ENCODE measurements around the gene RFFL. TPM values are rescaled to one million over a fixed set of nuclear protein-coding genes. Genes with fewer than 3 reads are reported as not detected.

The RFFL gene
- total RNA-seq, 1 experiment from 2014 or later: 40.3 TPM

- no peaks in the 10 kb centered on the region for H4K20me1 ChIP-seq (ENCODE audit: insufficient read depth)
- no TSS peak for BruUV-seq (replicated peaks)
- H3K4me3 ChIP-seq (replicated peaks in 1 of 2; ENCODE audit: low read depth in 1 of 2, low read length in 2 of 2): peak overlapping the region; percentile 68 to 93
- H3K27ac ChIP-seq (ENCODE audit: low read depth, low read length): peak overlapping the region; percentile 96
- ATAC-seq (peak; percentile 77), DNase-seq (ENCODE audit: low read depth, low spot score) (peak; percentile 57)
- H3K4me1 ChIP-seq (ENCODE audit: control insufficient read depth in 1 of 2, insufficient read depth in 2 of 2, low read length in 2 of 2): peaks cover 36 to 54% of the 10 kb centered on the region in 2 experiments
- RAD21 ChIA-PET (ENCODE audit: low non-redundant PET in 1 of 2, low total read pairs in 2 of 2, uncharacterized antibody in 2 of 2, unreplicated experiment in 2 of 2): interaction anchor here in 1 of 2 experiments (0.7 kb wide), 1 partner anchor 99 kb away, joined by 3 read pairs; no protein-coding TSS in a partner anchor
- CTCF ChIA-PET: interaction anchor here (1.1 to 1.6 kb wide), 7 partner anchors 9 to 136 kb away, joined by 3 to 13 read pairs (median 5); partner anchors contain the start of genes RAD51D and RFFL
- no peaks in the 10 kb centered on the region for H3K27me3 ChIP-seq (ENCODE audit: insufficient read depth, low read length)
- H3K4me2 ChIP-seq (ENCODE audit: low read length): peak overlapping the region; percentile 89
- POLR2A ChIA-PET: interaction anchor here (1.4 kb wide), 1 partner anchor 26 kb away, joined by 4 read pairs; the partner anchor contains the start of gene RFFL
- intact Hi-C loops (cut with micrococcal nuclease): loop anchor here (1.0 to 2.0 kb wide), 2 partner anchors 26 to 91 kb away; partner anchors contain the start of gene RFFL
- H3K9me3 ChIP-seq (ENCODE audit: control insufficient read depth in 1 of 2, insufficient read depth in 1 of 2, low read depth in 1 of 2, low read length in 2 of 2): no peaks in the 10 kb centered on the region
- no peak overlapping the region for H2AFZ ChIP-seq (ENCODE audit: low read depth, low read length, poor library complexity, severe bottlenecking)
- peak overlapping the region; percentile 85 for H3K9ac ChIP-seq (ENCODE audit: low read length)
- TF ChIP-seq CTCF (IDR thresholded peaks at IDR 0.05 in 2 of 3, conservative IDR thresholded peaks at IDR 0.05 in 1 of 3; ENCODE audit: borderline replicate concordance in 1 of 3, insufficient read depth in 1 of 3, low read depth in 2 of 3, low read length in 2 of 3) (peak; percentile 56 to 82 (median 81)), POLR2AphosphoS5 (IDR thresholded peaks at IDR 0.05; ENCODE audit: low read depth, low read length) (no peak; the same call in 1 of the 2 replicates), ZFX (IDR thresholded peaks at IDR 0.05) (peak; percentile 41), RAD21 (IDR thresholded peaks at IDR 0.05; ENCODE audit: low read depth) (peak; percentile 61), TCF7L2 (IDR thresholded peaks at IDR 0.05; ENCODE audit: borderline replicate concordance, extremely low read depth, insufficient read depth, insufficient read length) (peak; percentile 20), EGR1 (IDR thresholded peaks at IDR 0.05; ENCODE audit: low read depth) (no peak), CBX3 (IDR thresholded peaks at IDR 0.05; ENCODE audit: low read depth) (0 out of 2 replicates have a peak, but pooled peaks have one; percentile 38), YY1 (IDR thresholded peaks at IDR 0.05; ENCODE audit: extremely low read depth, insufficient replicate concordance, low read depth, low read length) (peak; percentile 78)
- peaks cover 35% of the 10 kb centered on the region for H3K79me2 ChIP-seq (ENCODE audit: insufficient read depth, low read length)
- no peaks in the 10 kb centered on the region for H3K9me2 ChIP-seq (ENCODE audit: insufficient read depth)
- no peaks in the 10 kb centered on the region for H3K36me3 ChIP-seq (ENCODE audit: control insufficient read depth in 1 of 2, insufficient read depth in 2 of 2, low read length in 2 of 2)
Observed at GRCh38 chr17:35088881-35089585, 25.5 kb upstream of the RFFL start.

Measured in HCT116 (cell line).